ENCODE results near the gene R3HDM1.

The R3HDM1 gene

GRCh38 chr2:135743860-135744259 is 212.6 kb downstream of the R3HDM1 start:
- H3K27ac ChIP-seq = no peak overlapping the region
- no peak for TF ChIP-seq CTCF (IDR thresholded peaks at IDR 0.05)

GRCh38 chr2:135744760-135745314 is 213.6 kb downstream of the R3HDM1 start:
- TF ChIP-seq CTCF (IDR thresholded peaks at IDR 0.05) = no peak
- DNase-seq (ENCODE audit: low spot score) = no peak
- H3K27ac ChIP-seq = no peak overlapping the region
- no peak overlapping the region for H3K4me3 ChIP-seq

More at GRCh38 chr2:135743860-135744259, 212.6 kb downstream of the R3HDM1 start:
- H3K4me3 ChIP-seq = peak overlapping the region; percentile 1
- no peak for DNase-seq (ENCODE audit: low spot score)

GRCh38 chr2:135745545-135745944 is 214.3 kb downstream of the R3HDM1 start:
- Histone ChIP-seq H3K4me3 (no peak overlapping the region), H3K27ac (no peak overlapping the region)
- no peak for DNase-seq (ENCODE audit: low spot score)
- TF ChIP-seq CTCF (IDR thresholded peaks at IDR 0.05) = no peak

- DNase-seq (ENCODE audit: low spot score) = no peak
- TF ChIP-seq CTCF (IDR thresholded peaks at IDR 0.05) = no peak
- no peak overlapping the region for H3K4me3 ChIP-seq
- H3K27ac ChIP-seq = no peak overlapping the region
Observed at GRCh38 chr2:135755573-135755972, 224.3 kb downstream of the R3HDM1 start.

- no peak overlapping the region for H3K27ac ChIP-seq
- TF ChIP-seq CTCF (IDR thresholded peaks at IDR 0.05) = no peak
- DNase-seq (ENCODE audit: low spot score) = no peak
- no peak overlapping the region for H3K4me3 ChIP-seq
Observed at GRCh38 chr2:135756692-135757091, 225.4 kb downstream of the R3HDM1 start.

- no peak for DNase-seq (ENCODE audit: low spot score)
- no peak overlapping the region for H3K27ac ChIP-seq
- no peak overlapping the region for H3K4me3 ChIP-seq
- TF ChIP-seq CTCF (IDR thresholded peaks at IDR 0.05) = no peak
Observed at GRCh38 chr2:135762022-135762421, 230.7 kb downstream of the R3HDM1 start.

GRCh38 chr2:135762530-135762929 is 231.2 kb downstream of the R3HDM1 start:
- no peak for DNase-seq (ENCODE audit: low spot score)
- no peak for TF ChIP-seq CTCF (IDR thresholded peaks at IDR 0.05)
- H3K27ac ChIP-seq = no peak overlapping the region
- H3K4me3 ChIP-seq = no peak overlapping the region
